Inflammatory macrophage treated with lipopolysaccharide for 4 hours (primary cell): Measurements from ENCODE around the gene KIAA1614.

ENCODE experiments used
- DNase-seq: peaks from one replicate; pipeline ENCODE4 v3.0.0-alpha.2; 2020

The KIAA1614 gene

DNA sequence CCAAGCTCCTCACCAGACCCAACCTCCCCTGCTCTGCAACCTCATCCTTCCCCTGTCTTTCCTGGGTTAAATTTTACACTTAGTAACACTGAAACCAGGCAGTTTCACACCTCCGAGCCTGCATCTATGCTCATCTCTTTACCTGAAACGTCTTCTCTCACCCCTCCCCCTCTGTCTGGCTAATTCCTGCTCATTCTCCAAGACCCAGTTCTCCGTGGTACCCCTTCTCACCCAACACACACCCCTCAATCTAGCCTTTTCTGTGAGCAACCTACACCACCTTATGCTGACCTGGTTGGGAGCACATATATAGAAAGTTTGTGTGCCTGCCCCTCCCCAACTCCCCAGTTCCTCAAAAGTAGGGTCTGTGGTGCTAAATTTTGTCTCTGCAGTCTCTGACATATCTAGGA is 3.7 kb upstream of the KIAA1614 start:
- no peak for DNase-seq

DNA sequence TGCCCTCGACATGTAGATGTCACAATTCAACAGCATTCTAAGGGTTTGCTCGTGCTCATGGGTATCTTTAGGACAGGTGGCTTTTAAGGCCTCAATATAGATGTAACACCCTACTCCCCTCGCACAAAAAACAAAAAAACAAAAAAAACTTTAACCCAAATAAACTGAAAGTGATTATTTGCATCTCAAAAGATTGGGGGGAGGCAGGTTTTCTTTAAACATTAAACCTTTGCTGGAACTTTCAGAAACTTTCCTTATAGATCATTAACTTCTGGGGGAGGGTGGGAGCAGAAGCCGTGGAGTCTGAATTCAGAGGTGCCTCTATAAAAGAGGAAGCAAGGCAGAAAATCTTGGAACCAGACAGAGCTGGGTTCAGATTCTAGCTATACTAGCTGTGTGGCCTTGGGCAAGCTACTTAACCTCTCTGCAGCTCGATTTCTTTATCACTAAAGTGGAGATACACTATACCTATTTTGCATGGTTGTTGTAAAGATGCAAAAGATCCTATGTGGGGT is 3.2 kb upstream of the KIAA1614 start:
- no peak for DNase-seq

DNA sequence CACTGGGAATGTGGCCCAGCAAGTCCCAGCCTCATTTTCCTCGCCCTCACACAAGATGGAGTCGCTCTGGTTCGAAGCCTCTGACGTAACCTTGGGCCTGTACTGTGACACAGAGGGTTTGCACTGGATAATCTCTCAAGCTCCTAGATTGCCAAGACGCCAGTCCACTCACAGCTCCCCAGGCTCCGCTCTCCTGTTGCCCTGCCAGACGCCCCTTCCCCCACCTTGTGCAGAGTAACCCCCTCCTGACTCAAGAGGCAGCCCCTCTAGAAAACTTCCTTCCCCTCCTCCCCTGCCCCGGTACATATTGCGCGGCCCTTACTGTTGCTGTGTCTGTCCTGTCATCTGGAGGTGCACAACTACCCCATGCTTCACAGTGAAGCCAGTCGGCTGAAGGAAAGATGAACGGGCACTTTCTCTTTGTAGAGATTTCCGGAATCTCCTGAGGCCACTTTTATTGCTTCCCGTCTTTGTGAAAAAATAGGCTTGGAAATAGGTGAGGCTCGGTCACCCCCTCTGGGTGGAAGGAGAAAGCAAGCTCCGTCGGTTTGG is 981 bp upstream of the KIAA1614 start:
- DNase-seq = no peak

DNA sequence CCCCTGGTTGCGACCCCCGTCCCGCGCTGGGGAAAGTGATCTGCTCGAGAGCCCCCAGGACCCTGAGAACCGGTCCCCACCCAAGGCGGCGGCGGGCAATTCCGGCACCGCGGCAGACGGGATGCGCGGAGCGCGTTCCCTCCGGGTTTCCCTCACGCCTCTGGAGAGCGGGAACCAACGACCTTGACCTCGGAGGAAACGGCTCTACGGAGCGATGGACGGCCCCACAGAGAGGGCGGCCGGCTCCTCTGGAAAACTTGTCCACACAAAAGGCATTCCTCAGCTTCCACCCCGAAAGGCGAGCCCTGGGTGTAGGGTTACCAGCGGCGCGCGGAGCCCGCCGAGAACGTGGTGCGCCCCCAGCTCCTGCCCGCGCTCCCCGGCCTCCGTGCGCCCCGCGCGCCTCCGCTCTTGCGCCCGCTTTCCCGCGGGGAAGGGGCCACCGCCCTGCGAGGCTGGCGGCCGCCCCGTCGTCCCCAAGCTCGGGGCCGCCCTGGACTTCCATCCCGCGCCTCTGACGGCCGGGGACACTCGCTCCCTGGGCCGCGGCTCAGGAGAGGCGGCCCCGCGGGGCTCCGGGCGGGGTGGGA is 391 bp upstream of the KIAA1614 start:
- no peak for DNase-seq

DNA sequence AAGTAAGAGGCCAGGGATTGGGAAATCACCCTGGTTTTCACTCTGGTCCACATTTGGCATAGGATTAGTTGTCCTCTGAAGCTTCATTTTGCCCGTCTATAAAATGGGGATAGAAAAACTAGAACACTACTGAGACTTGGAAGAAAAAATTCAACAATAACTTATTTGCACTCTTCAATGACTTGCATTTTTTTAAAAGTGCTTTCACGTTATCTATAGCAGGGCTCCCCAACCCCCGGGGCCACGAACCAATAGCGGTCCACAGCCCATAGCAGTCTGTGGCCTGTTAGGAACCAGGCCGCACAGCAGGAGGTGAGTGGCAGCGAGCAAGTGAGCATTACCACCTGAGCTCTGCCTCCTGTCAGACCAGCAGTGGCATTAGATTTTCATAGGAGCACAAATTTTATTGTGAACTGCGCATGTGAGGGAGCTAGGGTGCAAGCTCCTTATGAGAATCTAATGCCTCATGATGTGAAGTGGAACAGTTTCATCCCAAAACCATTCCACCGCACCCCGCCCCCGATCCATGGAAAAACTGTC is 2.8 kb downstream of the KIAA1614 start:
- DNase-seq = no peak

DNA sequence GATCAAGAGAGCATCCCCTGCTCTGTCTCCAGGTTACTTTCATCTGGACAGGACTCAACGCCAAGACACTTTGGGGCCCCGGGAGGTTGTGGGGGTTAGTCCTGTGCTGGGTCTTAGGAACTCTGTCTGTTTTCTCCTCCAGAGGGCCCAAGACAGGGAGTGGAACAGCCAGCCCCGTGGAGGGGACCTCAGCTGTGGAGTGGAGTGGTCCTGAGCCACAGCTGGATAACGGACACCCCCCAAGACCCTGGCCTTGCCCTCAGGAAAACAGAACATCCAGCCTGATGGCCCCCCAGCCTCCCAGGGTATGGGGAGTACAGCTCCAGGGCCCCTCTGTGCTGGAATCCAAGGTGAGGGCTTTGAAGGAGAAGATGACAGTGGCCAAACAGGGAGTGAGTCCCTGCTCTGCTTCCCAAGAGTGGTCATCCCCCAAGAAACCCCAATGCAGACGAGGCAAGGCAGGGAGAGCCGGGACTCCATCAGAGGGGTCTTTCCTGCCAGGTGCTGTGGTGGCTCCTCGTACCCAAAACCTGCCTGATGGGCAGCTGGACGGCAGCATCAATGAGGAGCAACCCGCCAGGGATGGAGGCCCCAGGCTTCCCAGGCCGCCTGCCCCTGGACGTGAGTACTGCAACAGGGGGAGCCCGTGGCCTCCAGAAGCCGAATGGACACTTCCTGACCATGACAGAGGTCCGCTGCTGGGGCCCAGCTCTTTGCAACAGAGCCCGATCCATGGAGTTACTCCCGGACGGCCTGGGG is 3.5 kb downstream of the KIAA1614 start:
- DNase-seq = no peak

DNA sequence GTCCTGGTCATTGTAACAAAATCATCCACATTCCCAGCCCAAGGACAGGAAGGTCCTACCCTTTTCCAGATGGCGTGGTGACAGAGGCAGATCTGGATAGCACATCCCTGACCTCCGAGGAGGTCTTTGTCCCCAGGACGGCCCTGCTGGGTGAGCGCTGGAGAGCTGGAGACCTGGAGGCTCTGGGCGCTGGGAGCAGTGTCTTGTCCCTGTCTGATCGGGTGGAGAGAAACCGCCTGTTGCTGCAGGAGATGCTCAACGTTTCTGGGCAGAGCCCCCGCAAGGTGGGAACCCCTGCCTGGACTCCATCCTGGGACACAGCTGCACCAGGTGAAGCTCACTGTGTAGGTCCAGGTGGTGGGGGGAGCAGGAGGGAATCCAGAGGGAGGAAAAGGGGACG is 4.1 kb downstream of the KIAA1614 start:
- no peak for DNase-seq

DNA sequence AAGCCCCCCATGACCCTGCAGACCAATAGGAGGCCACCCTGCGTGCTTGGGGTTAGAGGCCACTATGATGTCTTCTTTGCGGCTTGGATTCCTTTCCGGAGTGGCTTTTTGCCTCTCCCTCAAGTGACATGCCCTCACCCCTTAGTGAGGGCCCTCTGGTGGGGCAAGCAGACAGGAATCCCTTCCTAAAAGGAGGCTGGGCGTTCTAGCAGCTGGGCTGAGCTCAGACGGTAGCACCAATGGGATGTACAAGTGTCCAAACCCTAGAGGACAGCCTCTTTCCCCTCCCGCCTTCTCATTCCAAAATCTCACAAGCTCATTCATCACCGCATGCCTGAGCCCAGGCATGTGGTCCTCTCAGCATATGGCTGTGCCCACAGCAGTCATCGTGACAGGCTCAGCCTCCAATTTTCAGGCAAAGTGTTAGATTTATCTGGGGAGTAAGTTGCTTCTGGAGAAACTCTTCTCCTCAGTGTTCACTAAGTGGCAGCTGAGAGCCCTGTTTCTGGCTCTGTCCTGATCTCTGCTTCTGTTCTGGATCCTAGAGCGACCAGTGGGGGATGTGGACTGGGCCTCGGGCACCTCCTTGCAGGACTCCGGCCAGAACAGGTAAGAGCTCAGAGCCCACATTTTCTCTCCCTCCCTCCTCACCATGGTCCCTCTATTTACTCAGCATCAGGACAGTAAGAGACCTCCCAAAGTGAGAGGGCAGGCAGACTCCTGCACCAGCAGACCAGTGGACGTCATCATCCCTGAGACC is 4.8 kb downstream of the KIAA1614 start:
- no peak for DNase-seq

DNA sequence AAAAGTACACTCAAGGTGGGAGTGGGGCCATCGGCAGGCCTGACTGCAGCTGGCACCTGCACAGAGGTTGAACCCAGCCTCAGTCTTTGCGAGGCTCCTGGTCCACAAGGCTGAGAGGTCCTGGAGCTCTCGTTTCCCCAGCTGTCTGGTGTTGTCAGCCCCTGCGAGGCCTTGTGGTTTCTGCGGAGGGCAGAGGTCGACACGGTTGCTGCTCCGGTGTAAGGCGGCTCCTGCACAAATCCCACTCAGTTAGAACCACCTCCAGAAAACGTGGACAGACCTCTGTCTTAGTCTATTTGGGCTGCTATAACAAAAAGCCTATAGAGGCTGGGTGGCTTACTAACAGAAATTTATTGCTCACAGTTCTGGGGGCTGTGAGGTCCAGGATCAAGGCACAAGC is 5.8 kb downstream of the KIAA1614 start:
- DNase-seq = no peak

DNA sequence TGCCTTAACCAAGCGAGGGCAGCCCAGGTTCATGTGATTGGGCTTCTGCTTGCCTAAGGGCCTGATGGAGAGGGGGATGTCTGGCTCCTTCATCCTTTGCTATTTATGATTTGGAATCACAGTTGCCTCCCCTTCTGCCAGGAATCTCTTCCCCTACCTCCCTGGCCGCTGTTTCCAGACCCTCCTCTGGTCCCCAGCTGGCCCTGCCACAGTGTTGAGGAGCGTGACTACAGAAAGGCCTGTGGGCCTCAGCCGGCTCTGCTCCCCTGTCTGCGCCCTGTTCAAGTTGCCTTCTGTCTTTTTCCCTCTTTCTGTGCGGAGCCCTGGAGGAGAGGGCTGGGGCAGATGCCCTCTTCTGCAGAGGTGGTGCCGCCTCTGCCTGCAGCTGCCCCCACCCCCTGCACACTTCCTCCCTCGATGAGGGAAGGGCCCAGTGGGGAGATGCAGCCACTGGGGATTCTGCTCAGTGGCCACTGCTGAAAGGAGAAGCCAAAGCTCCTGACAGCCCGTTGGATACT is 6.5 kb downstream of the KIAA1614 start:
- no peak for DNase-seq

DNA sequence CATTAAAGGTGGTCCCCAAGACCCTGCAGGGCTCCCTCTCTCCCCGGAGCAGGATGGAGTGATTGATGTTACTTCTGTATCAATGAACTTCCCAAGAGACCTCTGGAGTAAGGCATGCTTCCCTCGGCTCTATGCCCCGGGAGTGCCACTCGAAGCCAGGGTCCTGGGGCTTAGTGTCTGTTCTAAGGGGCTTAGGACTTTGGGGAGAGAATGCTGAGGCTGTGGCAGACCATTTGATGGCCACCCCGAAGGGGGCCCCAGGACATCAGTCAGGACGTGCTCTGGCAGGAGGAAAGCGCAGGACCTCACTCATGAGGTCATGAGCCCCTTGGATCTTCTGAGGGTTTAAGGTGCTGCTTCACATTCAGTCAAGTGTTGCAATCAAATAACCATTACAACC is 7.5 kb downstream of the KIAA1614 start:
- no peak for DNase-seq

DNA sequence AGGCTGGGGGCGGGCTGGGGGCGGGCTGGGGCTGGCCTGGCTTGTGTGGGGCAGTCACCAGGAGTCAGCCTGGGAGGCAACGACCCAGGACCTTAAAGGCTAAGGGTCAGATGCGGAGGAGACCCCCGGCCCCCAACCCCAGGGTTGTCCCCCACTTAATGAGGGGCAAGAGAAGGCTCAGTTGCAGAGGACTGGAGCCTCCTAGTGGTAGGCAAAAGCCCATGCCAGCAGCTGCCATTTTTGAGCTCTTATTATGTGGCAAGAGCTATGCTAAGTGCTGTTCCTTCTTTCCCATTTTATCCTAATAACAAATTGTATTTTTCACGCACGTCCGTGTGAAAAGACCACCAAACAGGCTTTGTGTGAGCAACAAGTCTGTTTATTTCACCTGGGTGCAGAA is 8.0 kb downstream of the KIAA1614 start:
- DNase-seq = no peak

DNA sequence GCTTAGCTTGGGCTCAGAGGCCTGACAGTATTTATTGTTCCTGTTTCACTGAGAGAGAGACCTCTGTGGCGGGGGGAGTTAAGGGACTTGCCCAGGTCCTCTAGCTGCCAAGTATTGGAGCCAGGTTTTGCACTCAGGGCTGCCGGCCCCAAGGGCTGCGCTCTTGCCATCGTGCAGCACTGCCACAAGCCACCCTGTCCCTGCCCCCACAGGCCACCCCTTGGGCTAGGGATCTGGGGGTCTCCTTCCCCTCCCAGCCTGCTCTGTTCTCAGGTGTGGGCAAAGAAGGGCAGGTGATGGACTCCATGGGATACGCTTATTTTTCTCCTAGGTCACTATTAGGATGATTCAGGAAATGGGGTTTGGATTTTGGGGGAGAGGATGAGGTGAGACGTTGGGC is 8.7 kb downstream of the KIAA1614 start:
- DNase-seq = no peak

DNA sequence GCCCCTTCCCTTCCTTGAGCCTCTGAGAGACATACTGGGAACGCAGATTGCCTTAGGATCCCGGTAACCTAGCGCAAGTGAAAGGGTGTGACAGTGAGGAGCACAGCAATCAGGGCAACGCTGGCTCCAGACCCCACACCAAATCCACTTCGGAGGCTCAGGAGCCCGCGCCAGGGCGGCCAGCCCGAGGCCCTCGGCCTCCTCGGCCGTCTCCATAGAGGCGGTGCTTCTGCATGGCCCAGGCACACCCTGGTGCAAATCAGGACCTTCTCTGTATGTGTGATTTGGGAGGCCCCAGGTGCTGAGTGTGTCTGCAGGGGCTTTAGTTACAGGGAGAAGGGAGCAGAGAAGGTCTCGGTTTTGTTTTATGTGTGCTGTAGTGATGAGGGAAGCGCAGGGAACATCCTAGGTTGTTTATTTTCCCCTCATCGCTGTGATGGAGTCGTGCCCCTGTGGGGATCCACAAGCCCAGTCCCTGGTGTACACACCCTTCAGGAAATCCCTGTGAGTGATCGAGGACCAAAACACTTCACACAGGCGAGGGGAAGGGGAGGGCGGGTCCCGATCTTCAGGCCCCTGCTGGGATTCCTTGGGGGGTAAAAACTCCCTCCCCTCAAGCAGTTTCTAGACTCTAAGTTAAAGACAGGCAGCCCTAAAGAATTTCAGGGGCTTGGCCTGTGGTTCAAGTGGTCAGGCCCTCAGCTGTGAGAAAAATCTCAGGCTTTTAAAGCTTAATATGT is 9.4 kb downstream of the KIAA1614 start:
- no peak for DNase-seq

DNA sequence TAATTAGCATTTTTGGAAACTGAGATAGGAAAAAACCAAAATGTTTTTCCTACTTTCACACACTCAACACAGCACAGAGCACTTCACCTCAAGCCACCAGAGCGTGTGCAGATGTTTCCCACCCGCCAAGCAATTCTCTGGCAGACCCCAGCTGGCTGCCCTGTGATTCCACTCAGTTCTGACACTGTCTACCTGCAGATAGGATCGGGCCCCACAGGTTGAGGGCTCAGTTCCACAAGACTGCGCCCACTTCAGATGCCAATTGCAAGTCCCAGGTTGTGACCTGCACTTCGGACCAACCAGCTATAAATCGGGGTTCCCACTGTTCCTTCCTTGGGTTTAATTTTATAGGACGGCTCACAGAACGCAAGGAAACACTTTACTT is 9.9 kb downstream of the KIAA1614 start:
- no peak for DNase-seq

DNA sequence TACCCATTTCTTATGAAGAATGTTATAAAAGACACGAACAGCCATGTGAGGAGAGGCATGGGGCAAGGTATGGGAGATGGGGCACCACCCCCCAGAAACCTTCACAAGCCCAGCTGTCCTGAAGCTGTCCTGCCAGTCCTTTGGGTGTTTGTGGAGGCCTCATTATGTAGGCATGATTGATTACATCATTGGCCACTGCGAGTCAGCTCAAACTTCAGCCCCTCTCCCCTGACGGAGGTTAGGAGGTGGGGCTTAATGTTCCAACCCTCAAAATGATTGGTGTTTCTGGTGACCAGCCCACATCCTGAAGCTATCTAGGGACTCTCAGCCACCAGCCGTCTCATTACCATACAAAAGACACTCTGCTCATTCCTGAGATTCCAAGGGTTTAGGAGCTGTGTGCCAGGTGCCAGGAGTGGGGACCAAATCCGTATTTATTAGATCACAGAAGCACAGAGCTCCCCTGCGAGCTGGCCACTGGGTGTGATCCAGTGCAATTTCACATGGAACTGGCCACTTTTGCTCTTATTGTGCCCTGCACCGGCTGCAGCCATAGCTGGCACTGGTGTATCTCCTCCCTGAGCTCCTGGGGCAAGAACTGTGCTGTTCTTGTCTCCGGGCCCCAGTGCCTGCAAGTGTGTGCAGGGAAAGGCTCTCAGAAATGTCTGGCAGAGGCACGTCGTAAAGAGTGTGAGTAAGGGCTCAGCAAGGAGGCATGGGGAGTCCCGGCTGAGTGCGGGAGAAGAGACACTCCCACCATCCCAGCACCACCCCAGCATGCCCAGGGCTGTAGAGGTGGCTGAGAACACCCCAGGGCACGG is 10.5 kb downstream of the KIAA1614 start:
- DNase-seq = no peak

DNA sequence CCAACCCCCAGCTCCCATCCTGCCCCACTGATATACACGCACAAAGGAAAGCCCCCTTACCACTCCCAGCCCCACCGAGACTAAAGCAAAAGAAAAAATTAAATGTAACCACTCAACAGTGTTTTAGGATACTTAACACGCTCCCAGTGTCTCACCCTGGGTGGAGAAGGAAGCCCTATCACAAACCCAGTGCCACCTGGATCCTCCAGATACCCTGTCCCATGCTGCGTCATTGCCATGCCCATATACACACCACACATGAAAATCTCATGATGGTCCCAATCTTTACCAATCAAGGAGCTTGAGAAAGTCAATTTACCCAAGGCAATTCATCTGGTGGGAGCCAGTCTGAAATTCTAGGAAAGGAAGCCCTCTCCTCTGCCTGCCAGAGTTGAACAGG is 11.2 kb downstream of the KIAA1614 start:
- no peak for DNase-seq

DNA sequence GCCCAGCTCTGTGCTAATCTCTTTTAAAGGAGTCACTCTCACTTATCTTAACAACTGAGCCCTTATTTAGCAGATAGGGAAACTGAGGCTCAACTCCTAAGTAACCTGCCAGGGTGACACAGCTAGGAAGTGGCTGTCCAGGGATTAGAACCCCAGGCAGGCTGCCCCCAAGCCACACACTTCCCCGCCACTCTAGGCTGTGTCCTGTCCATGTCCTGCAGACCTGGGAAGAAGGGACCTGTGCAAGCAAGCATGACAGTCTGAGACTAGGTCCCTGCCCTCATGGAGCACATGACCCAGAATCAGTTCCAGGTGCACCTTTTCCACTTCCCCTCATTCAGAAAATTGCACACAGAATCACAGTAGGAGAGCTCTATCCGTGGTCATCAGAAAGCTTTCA is 12.2 kb downstream of the KIAA1614 start:
- no peak for DNase-seq

DNA sequence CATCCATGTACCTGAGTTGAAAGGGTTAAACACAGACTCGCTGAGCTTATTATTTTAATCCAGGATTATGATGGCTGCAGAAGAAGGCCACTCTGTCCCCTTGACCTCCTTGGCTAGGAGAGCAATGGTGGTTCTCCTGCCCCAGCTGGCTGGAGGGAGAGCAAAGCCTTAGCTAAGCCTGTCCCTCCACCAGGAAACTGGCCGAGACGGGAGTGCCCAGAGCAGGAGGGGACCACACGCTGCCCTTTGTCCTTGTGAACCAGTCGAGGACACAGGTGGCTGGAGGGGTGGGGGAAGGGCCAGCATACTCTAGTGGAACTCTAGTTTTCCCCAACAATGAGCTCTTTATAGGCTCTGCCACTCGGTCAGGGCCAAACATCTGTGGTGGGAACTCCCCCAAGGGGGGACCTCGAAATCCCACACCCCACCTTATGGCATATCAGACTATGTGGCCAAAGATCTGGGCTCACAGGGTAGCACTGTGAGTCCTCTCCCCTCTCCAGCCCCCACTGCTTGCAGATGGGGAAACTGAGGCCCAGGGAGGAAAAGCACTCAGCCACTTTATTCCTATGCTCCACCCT is 12.9 kb downstream of the KIAA1614 start:
- no peak for DNase-seq

DNA sequence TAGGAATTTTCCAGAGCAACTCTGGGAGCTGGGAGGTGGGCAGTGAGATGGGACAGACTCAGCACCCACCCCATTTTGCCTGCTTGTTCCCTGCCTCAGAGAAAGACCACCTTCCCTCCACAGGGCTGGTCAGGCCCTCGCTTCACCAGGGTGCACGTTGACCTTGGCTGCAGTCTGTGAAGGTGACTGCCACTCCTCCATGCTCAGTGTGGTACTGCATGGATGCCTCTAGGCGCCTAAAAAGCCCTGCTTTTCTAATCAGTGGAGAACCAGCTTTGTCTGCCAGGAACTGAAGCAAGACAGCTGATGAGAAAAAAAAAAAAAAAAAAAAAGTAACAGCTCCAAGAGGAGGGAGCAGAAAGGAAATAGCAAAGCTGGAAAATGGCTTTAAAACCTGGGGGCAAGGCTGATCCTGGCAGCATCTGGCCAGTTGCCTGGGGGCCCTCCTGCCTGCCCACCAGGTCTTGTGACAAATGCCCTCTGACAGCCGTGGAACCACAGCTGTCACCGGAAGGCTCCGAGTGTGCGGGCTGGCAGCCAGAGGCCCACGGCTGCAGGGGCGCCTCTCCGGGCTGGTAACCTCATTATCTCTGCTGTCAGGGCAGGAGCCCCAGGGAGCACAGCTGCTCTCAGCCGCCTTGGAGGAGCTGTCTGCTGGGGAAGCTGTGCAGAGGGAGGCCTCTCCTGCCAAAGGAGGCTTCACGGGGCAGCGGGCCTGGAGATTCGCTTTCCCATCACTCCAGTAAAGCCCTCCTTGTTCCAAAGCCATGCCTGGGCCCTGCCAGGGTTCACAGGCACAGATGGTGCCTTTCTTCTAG is 13.7 kb downstream of the KIAA1614 start:
- no peak for DNase-seq
